ENCODE results near the gene ATF3.
"Not testable (repeated sequence)": the region's sequence is repeated elsewhere in the genome, so short reads cannot be mapped to it uniquely, and the experiment has no call there.

ATF3 gene

GRCh38 chr1:212628046-212628445, 19.5 kb downstream of the ATF3 start:
- DNase-seq (ENCODE audit: low read depth) = no peak

GRCh38 chr1:212628813-212629415, 20.4 kb downstream of the ATF3 start:
- no peak for DNase-seq (ENCODE audit: low read depth)

- DNase-seq (ENCODE audit: low read depth) = no peak
Measured at GRCh38 chr1:212629450-212630157, 21.0 kb downstream of the ATF3 start.

- DNase-seq (ENCODE audit: low read depth) = no peak
Measured at GRCh38 chr1:212630158-212630900, 21.8 kb downstream of the ATF3 start.

- DNase-seq (ENCODE audit: low read depth) = no peak
Measured at GRCh38 chr1:212633161-212633560, 24.6 kb downstream of the ATF3 start.

DNA sequence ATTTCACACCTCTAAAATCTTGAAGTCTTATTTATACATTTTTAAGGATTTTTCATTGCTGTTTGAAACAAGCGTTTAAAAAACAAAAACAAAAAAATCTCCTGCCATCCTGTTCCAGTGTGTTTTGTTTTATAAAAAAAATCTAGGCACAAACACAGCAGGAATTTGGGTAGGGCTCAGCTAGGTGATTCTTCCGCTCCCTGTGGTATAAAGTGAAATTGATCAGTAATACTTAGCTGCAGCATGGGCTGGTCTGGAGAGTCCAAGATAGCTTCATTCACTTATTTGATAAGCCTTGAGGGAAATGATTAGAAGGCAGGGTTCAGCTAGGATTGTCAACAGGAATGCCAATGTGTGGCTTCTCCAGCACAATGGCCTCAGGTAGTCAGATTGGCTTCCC, 25.7 kb downstream of the ATF3 start:
- DNase-seq (ENCODE audit: low read depth) = no peak

DNA sequence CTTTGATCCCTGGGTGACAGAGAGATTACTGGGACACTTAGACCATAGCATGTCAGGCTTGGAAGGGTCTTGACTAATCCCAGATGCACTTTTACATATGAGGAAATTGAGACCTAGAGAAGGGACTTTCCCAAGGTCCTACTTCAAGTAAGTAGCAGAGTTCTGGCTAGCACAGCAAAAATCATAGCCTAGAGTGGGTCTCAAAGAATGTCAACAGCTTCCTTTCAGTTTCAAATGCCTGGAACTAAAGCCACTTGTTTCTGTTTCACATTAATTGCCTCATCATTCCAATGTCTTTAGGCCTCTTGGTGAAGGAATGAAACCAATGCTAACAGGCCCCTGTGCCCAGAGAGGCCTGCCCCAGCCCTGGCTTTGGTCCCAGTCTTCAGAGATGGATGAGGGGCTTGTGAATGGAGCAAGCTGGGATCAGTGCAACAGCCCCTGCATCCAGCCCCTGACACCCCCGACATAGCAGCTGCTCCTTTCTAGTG, 26.6 kb downstream of the ATF3 start:
- no peak for DNase-seq (ENCODE audit: low read depth)

GRCh38 chr1:212637902-212638301, 29.3 kb downstream of the ATF3 start:
- DNase-seq (ENCODE audit: low read depth) = no peak

DNA sequence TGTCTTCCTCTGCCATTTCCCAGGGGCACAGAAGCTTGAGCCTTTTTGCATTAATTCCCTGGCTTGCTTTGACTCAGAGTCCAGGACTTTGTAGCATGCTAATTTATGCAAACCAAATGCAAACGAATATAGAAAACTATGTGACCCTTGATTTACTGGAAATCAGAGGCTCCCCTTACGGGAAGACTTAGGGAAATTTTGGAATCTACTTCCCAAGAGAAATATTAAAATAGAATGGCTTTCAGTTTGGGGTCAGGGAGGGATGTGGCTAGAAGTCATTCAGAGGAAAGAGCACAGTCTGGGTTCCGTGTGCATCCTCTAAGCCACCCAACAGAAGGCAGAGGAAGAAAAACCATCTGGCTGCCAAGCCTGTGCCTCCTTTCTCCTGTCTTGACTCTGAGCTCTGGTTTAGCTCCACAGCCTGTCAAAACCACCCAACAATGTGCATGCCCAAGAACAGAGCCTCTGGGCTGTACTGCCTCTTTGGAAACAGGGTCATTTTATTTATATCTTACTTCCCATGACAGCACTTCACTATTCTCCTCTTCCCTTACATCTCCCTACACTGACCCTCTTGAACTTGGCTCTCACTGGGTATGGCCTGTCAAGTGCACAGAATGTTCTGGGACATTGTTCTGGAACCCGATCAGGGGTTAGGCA, 30.1 kb downstream of the ATF3 start:
- DNase-seq (ENCODE audit: low read depth) = no peak

GRCh38 chr1:212639524-212639923, 31.0 kb downstream of the ATF3 start:
- not testable (repeated sequence) for DNase-seq (ENCODE audit: low read depth)

DNA sequence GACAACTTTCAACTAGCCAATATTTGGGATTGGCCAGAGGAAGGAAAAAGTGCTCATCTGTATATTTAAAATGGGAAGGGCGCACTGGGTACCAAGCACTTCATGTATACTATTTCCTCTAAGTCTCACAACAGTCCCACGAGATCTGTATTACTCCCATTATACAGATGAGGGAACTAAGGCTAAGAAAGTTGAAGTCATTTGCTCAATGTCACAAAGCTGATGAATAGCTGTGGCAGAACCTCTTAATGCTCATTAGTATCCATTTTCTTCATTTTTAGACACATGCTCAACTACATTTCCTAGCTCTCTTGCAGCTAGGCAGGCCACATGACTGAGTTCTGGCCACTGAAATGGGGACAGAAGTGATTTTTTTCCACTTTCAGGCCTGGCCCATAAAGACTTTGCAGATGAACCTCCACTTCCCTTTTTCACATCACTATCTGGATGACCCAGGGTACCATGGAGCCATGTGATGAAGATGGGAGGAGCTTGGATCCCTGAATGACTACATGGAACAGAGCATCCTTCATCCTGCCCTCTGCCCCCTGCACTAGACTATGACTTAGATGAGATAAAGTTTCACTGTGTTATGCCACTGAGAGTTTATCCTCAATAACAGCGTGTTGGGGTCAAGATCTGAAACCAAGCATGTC, 31.8 kb downstream of the ATF3 start:
- DNase-seq (ENCODE audit: low read depth) = no peak

GRCh38 chr1:212641956-212642355, 33.4 kb downstream of the ATF3 start:
- DNase-seq (ENCODE audit: low read depth) = no peak

- DNase-seq (ENCODE audit: low read depth) = no peak
Measured at GRCh38 chr1:212643877-212644276, 35.3 kb downstream of the ATF3 start.

DNA sequence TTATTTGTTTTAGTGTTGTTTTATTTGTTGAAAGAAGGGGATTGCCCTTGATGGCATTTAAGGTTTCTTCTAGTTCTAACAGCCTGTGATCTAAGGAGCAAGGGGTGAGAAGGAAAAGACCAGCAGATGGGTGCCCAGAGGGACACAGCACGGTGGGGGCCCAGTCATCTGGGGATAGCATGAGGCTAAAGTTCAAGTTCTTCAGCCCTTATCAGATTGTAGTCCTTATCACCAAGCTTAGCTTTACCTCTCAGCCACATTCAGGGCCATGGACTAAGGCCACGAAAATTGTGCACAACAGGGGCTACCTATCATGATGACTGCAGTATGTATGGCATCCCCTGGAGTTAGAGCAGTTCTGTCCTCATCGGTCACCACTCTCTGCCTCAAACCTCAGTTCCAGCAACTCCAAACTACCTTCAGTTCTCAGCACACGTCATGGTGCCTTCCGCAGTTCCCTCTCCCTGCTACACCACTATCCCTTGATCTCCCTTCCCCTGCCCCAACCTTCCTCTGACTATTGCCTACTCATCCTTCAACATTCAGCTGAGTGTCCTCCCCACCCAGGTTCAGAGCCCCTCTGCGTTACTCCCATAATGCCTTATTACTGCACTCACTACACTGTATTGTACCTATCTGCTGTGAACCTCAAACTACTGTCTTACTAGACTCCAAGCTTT, 36.4 kb downstream of the ATF3 start:
- DNase-seq (ENCODE audit: low read depth) = no peak

DNA sequence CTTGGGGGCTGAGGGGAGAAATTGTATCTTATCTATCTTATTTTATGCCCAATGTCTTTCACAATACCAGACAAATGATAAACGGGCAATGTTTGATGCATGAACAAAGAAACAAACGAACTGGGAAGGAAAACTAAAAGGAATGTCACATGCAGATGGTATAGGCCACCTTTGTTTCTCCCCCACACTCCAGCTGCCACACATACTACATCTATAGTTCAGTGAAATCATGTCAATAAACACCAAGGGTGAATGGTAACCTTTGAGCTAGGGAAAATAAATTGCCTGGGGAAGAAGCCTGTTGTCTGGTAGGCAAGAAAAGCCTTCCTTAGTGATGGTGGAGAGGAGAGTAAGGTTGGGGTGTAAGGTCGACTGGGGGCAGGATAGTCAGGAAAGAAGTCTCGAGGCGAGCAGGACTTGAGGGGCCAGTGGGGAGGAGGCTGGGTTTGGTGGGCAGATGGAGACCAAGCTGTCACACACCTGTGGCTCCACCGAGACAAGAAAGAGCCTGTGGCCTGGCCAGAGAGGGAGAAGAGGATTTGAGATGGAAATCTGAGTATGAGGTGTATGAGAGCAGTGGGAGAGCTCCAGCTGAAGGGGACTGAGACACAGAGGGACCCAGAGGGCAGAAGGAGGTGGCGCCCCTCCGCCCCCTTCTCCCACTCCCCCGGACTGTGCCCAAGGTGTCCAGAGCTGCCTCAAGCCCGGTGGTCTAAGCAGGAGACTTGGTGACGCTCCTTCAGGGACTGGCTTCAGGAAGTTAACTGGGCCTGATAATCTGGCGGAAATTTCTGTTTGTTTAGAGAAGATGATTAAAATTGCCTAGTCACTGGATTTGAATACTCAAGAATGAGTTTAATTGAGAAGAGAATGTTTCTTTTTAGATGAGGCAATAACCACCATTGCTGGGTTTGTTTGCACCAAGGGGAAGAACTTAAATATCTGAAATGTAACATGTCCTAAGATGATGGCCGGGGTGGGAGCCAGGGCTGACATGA, 37.3 kb downstream of the ATF3 start:
- DNase-seq (ENCODE audit: low read depth) = no peak

DNA sequence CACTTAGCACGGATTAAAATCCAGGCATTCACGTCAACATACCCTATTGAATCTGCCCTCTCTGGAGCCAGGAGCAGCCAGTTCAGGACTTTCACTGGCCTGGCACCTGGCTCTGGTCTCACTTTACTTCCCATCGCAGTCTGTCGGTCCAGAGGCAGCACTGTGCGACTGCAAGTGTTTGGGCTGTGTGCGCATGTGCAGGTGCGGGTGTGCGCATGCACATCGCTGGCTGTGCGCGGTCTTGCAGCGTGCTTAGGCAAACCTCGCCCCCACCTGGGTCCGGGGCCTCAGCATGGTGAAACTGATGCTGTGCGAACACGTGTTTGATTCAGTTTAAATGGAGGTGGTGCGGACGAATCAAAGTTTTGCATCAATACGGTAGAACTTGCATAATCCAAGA, 38.0 kb downstream of the ATF3 start:
- DNase-seq (ENCODE audit: low read depth) = no peak

GRCh38 chr1:212647004-212647403, 38.4 kb downstream of the ATF3 start:
- DNase-seq (ENCODE audit: low read depth) = no peak

DNA sequence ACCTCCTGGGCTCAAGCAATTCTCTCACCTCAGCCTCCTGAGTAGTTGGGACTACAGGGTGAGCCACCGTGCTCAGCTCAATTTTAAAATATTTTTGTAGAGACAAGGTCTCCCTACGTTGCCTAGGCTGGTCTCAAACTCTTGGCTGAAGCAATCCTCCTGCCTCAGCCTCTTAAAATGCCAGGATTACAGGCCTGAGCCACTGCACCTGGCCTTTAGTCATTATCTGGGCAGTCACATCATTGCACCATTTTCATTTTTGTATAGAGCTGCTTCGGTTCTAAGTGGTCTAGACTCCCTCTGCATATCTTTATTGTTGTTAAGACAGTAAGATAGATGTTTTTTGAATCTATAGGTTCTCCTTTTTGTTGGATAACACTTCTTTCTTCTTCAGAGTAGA, 39.9 kb downstream of the ATF3 start:
- DNase-seq (ENCODE audit: low read depth) = no peak

DNA sequence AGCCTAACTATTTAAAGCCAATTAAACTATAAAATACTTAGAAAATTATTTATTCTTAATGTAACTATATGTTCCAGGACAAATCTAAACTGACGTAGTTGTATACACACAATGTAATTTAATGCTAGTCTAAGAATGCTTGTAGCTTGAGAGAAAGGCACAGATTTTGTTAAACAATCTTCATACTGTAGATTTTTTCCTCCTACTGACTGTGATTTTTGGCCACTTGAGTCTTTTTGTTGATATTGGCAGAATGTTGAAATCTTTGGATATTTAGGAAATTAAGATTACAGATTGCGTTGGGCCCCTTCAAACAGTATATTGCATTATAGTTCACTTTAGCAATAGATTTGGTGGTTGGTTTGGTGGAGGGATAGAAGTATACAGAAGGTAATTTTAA, 40.5 kb downstream of the ATF3 start:
- no peak for DNase-seq (ENCODE audit: low read depth)

DNA sequence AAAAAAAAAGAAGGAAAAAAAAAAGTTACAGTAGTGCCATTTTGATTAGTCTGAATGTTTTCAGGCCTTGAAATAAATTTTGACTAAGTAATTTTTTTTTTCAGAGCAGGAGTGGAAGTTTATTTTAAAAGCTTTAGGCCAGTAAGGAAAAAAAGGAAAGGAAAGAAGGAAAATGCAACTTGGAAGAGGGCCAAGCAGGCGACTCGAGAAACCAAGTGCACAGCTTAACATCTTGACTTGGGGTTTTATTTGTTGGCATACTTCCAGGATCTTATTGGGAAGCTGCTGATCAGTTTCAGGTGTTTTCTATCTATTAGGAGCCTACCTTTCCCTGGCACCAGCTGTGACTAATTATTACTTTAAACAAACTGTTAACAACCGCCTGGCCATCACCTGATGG, 41.7 kb downstream of the ATF3 start:
- no peak for DNase-seq (ENCODE audit: low read depth)
